MCF 10A (cell line): ENCODE results near the gene CERS6. TPM values are rescaled to one million over a fixed set of nuclear protein-coding genes. Genes with fewer than 3 reads are reported as not detected.

Experiments used
- BruUV-seq: library from RNA; stranded (reverse); fragments of 400-500 nt; replicated peaks from 2 replicates; lab custom pipeline; 2021; lab: Mats Ljungman, UMichigan
- CTCF ChIA-PET: fragments of 300-600 bp; sonication (Branson Sonifier 250); formaldehyde crosslinking; extraction: SDS; loops from one replicate; lab custom pipeline; 2021; ENCODE audit warnings: antibody characterized with exemption, inconsistent platforms; lab: Yijun Ruan, JAX
- POLR2A ChIA-PET: fragments of 300-600, 350-650 bp; sonication (Branson Sonifier 250); formaldehyde crosslinking; extraction: SDS; loops from one replicate; lab custom pipeline; 2020; ENCODE audit warnings: antibody characterized with exemption, inconsistent platforms; lab: Yijun Ruan, JAX
- DNase-seq: peaks from one replicate; pipeline ENCODE4 v3.0.0-alpha.2; 2018; ENCODE audit not compliant: unreplicated experiment
- H3K27ac Mint-ChIP-seq: one replicate; pipeline ENCODE4 v1.8.0; 2022; ENCODE audit warnings: mild to moderate bottlenecking, low read depth, mixed read lengths; ENCODE audit not compliant: unreplicated experiment
- H3K27me3 Mint-ChIP-seq: one replicate; pipeline ENCODE4 v1.8.0; 2022; ENCODE audit warnings: mixed read lengths; ENCODE audit not compliant: insufficient read depth, unreplicated experiment
- H3K36me3 Mint-ChIP-seq: one replicate; pipeline ENCODE4 v1.8.0; 2022; ENCODE audit warnings: mild to moderate bottlenecking, moderate library complexity, mixed read lengths; ENCODE audit not compliant: insufficient read depth, unreplicated experiment
- H3K4me1 Mint-ChIP-seq: one replicate; pipeline ENCODE4 v1.8.0; 2022; ENCODE audit warnings: mixed read lengths; ENCODE audit not compliant: insufficient read depth, unreplicated experiment
- H3K4me3 Mint-ChIP-seq: one replicate; pipeline ENCODE4 v1.8.0; 2022; ENCODE audit warnings: mild to moderate bottlenecking, moderate library complexity, mixed read lengths; ENCODE audit not compliant: unreplicated experiment
- H3K9me3 Mint-ChIP-seq: one replicate; pipeline ENCODE4 v1.8.0; 2022; ENCODE audit warnings: mixed read lengths; ENCODE audit not compliant: unreplicated experiment
- intact Hi-C: fragments of 100-400 bp; cut with micrococcal nuclease; formaldehyde crosslinking; loops from 2 replicates; pipeline ENCODE4 v1.14.1; 2022
- total RNA-seq: library from RNA; stranded (reverse); gene quantifications from 2 replicates; pipeline ENCODE4 v1.2.3, GENCODE V29; 2022
- TF ChIP-seq, protein P1 (sequence below): fragments of 200-600 bp; IDR thresholded peaks from one replicate; pipeline ENCODE4 v1.8.0; 2022; ENCODE audit warnings: antibody characterized with exemption, mild to moderate bottlenecking; ENCODE audit not compliant: unreplicated experiment

The CERS6 gene
- total RNA-seq, 1 experiment from 2014 or later: 27.4 TPM

DNA sequence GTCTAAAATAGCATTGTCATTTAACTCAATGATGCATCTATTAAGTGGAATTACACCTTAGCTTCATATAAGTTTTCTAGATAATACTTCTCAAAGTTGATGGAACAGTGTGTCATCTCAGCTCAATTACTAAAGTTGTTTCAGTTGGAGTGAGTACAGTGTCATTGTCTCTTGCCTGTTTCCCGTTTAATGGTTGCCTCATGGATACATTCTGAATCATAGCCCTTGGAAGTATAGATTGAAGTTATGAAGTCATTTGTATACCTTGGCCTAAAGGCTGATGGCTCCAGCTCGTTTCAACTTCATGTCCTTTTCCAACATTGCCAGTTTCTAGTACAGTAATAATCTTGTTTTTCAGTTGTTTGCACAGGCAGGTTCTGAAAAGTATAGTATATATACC, 215.9 kb downstream of the CERS6 start:
- ChIA-PET CTCF (interaction anchor here (0.6 to 1.9 kb wide), 4 partner anchors 19 to 328 kb away, joined by 3 to 5 read pairs (median 3); no protein-coding TSS in a partner anchor), POLR2A (interaction anchor here (0.6 to 1.3 kb wide), 4 partner anchors 9 to 214 kb away, joined by 3 to 4 read pairs (median 3); no protein-coding TSS in a partner anchor)
- Mint-ChIP-seq H3K9me3 (no peaks in the 10 kb centered on the region), H3K36me3 (no peaks in the 10 kb centered on the region), H3K4me1 (peaks cover 19% of the 10 kb centered on the region), H3K4me3 (no peak overlapping the region), H3K27me3 (no peaks in the 10 kb centered on the region), H3K27ac (no peak overlapping the region)
- no TSS peak for BruUV-seq
- TF ChIP-seq, protein P1, sequence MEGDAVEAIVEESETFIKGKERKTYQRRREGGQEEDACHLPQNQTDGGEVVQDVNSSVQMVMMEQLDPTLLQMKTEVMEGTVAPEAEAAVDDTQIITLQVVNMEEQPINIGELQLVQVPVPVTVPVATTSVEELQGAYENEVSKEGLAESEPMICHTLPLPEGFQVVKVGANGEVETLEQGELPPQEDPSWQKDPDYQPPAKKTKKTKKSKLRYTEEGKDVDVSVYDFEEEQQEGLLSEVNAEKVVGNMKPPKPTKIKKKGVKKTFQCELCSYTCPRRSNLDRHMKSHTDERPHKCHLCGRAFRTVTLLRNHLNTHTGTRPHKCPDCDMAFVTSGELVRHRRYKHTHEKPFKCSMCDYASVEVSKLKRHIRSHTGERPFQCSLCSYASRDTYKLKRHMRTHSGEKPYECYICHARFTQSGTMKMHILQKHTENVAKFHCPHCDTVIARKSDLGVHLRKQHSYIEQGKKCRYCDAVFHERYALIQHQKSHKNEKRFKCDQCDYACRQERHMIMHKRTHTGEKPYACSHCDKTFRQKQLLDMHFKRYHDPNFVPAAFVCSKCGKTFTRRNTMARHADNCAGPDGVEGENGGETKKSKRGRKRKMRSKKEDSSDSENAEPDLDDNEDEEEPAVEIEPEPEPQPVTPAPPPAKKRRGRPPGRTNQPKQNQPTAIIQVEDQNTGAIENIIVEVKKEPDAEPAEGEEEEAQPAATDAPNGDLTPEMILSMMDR: no peak
- peak; percentile 54 for DNase-seq
- intact Hi-C loops: no loop called here

GRCh38 chr2:168673265-168674189, 217.5 kb downstream of the CERS6 start:
- Mint-ChIP-seq H3K27me3 (no peaks in the 10 kb centered on the region), H3K4me3 (no peak overlapping the region), H3K36me3 (no peaks in the 10 kb centered on the region), H3K9me3 (no peaks in the 10 kb centered on the region), H3K27ac (no peak overlapping the region), H3K4me1 (peaks cover 14% of the 10 kb centered on the region)
- DNase-seq: no peak
- CTCF ChIA-PET: interaction anchor here (0.6 kb wide), 2 partner anchors 138 to 312 kb away, joined by 3 to 4 read pairs; no protein-coding TSS in a partner anchor
- TF ChIP-seq, protein P1: no peak
- POLR2A ChIA-PET: interaction anchor here (0.7 to 1.3 kb wide), 2 partner anchors 40 to 194 kb away, joined by 3 read pairs; no protein-coding TSS in a partner anchor
- BruUV-seq: no TSS peak
- intact Hi-C loops: no loop called here

- no peaks in the 10 kb centered on the region for H3K27me3 Mint-ChIP-seq
Measured at GRCh38 chr2:168678153-168678853, 222.2 kb downstream of the CERS6 start.

More at GRCh38 chr2:168678153-168678853, 222.2 kb downstream of the CERS6 start:
- BruUV-seq: no TSS peak
- no peaks in the 10 kb centered on the region for H3K9me3 Mint-ChIP-seq
- no peak overlapping the region for H3K4me3 Mint-ChIP-seq
- ChIA-PET CTCF (interaction anchor here (0.6 kb wide), 1 partner anchor 764 kb away, joined by 4 read pairs; no protein-coding TSS in a partner anchor), POLR2A (no interaction called here)
- H3K4me1 Mint-ChIP-seq: no peaks in the 10 kb centered on the region
- no peaks in the 10 kb centered on the region for H3K36me3 Mint-ChIP-seq
- TF ChIP-seq, protein P1: no peak
- no peak for DNase-seq
- H3K27ac Mint-ChIP-seq: no peak overlapping the region
- intact Hi-C loops: no loop called here
